A673 (cell line): Measurements from ENCODE around the gene RMDN3.

Experiments
- EZH2 ChIP-seq: fragments of 200-600 bp; sonication (generic); IDR thresholded peaks from 2 replicates; pipeline ENCODE4 v1.6.1; 2017; ENCODE audit warnings: borderline replicate concordance, low read depth, mild to moderate bottlenecking, mixed read lengths, antibody characterized with exemption, low read length; ENCODE audit not compliant: poor library complexity, severe bottlenecking
- TF ChIP-seq, protein P1 (sequence below): fragments of 300-800, 200-600 bp; sonication (generic); conservative IDR thresholded peaks from 2 replicates; pipeline ENCODE4 v1.5.1; 2017; ENCODE audit warnings: low read depth, mild to moderate bottlenecking, antibody characterized with exemption, low read length, moderate library complexity, mixed read lengths

- TF ChIP-seq, protein P1, sequence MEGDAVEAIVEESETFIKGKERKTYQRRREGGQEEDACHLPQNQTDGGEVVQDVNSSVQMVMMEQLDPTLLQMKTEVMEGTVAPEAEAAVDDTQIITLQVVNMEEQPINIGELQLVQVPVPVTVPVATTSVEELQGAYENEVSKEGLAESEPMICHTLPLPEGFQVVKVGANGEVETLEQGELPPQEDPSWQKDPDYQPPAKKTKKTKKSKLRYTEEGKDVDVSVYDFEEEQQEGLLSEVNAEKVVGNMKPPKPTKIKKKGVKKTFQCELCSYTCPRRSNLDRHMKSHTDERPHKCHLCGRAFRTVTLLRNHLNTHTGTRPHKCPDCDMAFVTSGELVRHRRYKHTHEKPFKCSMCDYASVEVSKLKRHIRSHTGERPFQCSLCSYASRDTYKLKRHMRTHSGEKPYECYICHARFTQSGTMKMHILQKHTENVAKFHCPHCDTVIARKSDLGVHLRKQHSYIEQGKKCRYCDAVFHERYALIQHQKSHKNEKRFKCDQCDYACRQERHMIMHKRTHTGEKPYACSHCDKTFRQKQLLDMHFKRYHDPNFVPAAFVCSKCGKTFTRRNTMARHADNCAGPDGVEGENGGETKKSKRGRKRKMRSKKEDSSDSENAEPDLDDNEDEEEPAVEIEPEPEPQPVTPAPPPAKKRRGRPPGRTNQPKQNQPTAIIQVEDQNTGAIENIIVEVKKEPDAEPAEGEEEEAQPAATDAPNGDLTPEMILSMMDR, result no peak
- TF ChIP-seq EZH2, result no peak
These were observed 30.1 kb upstream of the RMDN3 start for GRCh38 chr15:40785164-40785563.
